ENCODE data around the gene ATP2A2. TPM values are rescaled to one million over a fixed set of nuclear protein-coding genes. Genes with fewer than 3 reads are reported as not detected.

ATP2A2 gene
- total and polyA plus RNA-seq, 2 of the 8 experiments (the other 6 are each of a cell fraction or from before 2014, with no cell fraction given): 86.1 to 271 TPM

DNA sequence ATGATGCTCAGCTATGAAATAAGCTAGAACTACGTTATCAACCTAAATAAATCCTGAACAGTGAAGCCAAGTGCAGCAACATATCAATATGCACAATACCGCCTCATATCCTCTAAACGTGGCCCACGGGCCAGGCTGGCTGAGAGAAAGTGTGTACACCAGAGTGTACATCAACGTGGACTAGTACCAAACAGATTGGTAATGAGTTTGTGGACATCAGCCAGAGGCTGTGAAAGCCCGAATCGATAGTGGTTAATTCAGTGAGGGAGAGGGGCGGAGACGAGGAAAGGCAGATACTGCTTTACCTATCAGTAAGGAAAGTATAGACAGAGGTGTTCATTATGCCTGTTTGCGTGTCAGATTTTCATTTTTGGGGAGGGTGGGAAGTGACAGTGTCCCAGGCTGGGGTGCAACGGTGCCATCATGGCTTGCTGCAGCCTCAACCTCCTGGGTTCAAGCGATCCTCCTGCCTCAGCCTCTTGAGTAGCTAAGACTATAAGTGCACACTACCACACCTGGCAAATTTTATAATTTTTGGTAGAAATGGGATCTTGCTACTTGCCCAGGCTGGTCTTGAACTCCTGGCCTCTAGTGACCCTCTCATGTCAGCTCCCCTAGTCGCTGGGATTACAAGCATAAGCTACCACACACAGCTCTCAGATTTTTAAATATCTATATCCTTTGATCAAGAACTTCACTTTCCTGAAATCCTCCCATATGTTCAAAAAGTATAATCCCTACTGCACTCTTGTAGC lies 72.3 kb downstream of the ATP2A2 start:
- Histone ChIP-seq H3K56ac (replicated peaks; ENCODE audit: insufficient read length, low read depth, low read length) (no peak overlapping the region), H3K18ac (ENCODE audit: extremely low read depth, low read length) (no peak overlapping the region), H3K23me2 (ENCODE audit: low read depth, low read length) (no peaks in the 10 kb centered on the region), H4K20me1 (replicated peaks in 1 of 2; ENCODE audit: control insufficient read depth in 1 of 2, insufficient read depth in 2 of 2, low read length in 2 of 2) (peaks cover 0 to 4% of the 10 kb centered on the region in 2 experiments), H3K14ac (ENCODE audit: insufficient read length) (no peak overlapping the region), H2BK120ac (replicated peaks; ENCODE audit: low read depth, low read length) (no peak overlapping the region), H3K23ac (ENCODE audit: insufficient read length) (no peak overlapping the region), H3K4ac (replicated peaks; ENCODE audit: insufficient read length, low read depth, low read length) (no peak overlapping the region), H4K8ac (ENCODE audit: extremely low read depth, insufficient read depth, low read length) (no peak overlapping the region), H3K4me2 (ENCODE audit: insufficient read depth in 1 of 2, low read depth in 2 of 2, low read length in 2 of 2) (no peak overlapping the region), H3K79me1 (ENCODE audit: low read depth, low read length) (no peaks in the 10 kb centered on the region), H3K9ac (replicated peaks in 1 of 4; ENCODE audit: extremely low read depth in 1 of 4, low read depth in 3 of 4, low read length in 3 of 4) (no peak overlapping the region; a peak in 1 of 7 replicates), H2AFZ (ENCODE audit: low read length) (no peak overlapping the region), H2AK5ac (ENCODE audit: low read depth, low read length) (no peak overlapping the region), H3K4me3 (ENCODE audit: extremely low read depth in 1 of 4, insufficient read depth in 2 of 4, low read depth in 3 of 4, low read length in 4 of 4) (no peak overlapping the region), H2BK5ac (ENCODE audit: low read depth, low read length) (no peak overlapping the region), H3K27ac (ENCODE audit: low read depth, low read length) (no peak overlapping the region), H2BK20ac (ENCODE audit: low read length) (no peak overlapping the region), H3K36me3 (ENCODE audit: control insufficient read depth in 2 of 4, insufficient read depth in 4 of 4, low read length in 3 of 4) (peaks cover 2 to 14% (median 3%) of the 10 kb centered on the region in 4 experiments; a peak in 6 of 8 replicates), H4K91ac (replicated peaks; ENCODE audit: insufficient read length, low read length) (no peak overlapping the region), H3K27me3 (replicated peaks in 1 of 4; ENCODE audit: control insufficient read depth in 3 of 4, extremely low read depth in 1 of 4, insufficient read depth in 3 of 4, low read length in 3 of 4) (no peaks in the 10 kb centered on the region), H3K79me2 (ENCODE audit: control insufficient read depth in 1 of 2, insufficient read depth in 2 of 2, low read length in 2 of 2) (no peaks in the 10 kb centered on the region), H3K9me3 (ENCODE audit: insufficient read depth in 2 of 2, low read depth in 1 of 2, low read length in 1 of 2) (no peaks in the 10 kb centered on the region), H4K5ac (ENCODE audit: insufficient read length, low read depth, low read length) (no peak overlapping the region), H3K4me1 (replicated peaks in 1 of 4; ENCODE audit: control insufficient read depth in 3 of 4, insufficient read depth in 4 of 4, low read length in 3 of 4) (no peaks in the 10 kb centered on the region), H2BK15ac (ENCODE audit: low read length) (no peak overlapping the region), H2BK12ac (ENCODE audit: low read depth, low read length) (no peak overlapping the region)
- FAIRE-seq (no peak), DNase-seq (ENCODE audit: low read depth in 1 of 2, low spot score in 2 of 2) (no peak)
- POLR2A ChIA-PET (ENCODE audit: partially characterized antibody): interaction anchor here (0.7 to 8.1 kb wide), 12 partner anchors 8 to 261 kb away, joined by 3 to 48 read pairs (median 5); partner anchors contain the start of genes ANAPC7 and TCTN1
- 92% methylated on average over 13 of the region's 13 CpGs; no CpG with 5 or more reads in 1 of the 2 experiments for WGBS, 2 experiments (ENCODE audit: extremely low coverage in 1 of 2, insufficient coverage in 1 of 2, insufficient read length in 1 of 2, insufficient replicate concordance in 2 of 2, low coverage in 1 of 2, low lambda C conversion rate in 2 of 2, missing lambda C conversion rate in 1 of 2)
- CTCF ChIA-PET (ENCODE audit: partially characterized antibody): interaction anchor here (0.7 to 2.3 kb wide), 11 partner anchors 12 to 252 kb away, joined by 3 to 10 read pairs (median 4); no protein-coding TSS in a partner anchor
- TF ChIP-seq POLR2AphosphoS5 (IDR thresholded peaks at IDR 0.05; ENCODE audit: low read depth, low read length) (no peak), RXRA (IDR thresholded peaks at IDR 0.05; ENCODE audit: insufficient read depth, low read depth, low read length) (no peak), POU5F1 (IDR thresholded peaks at IDR 0.05; ENCODE audit: low read depth, low read length) (no peak), EP300 (IDR thresholded peaks at IDR 0.05; ENCODE audit: borderline replicate concordance in 1 of 2, low read depth in 2 of 2, low read length in 2 of 2) (no peak), RAD21 (IDR thresholded peaks at IDR 0.05 in 1 of 2, conservative IDR thresholded peaks at IDR 0.05 in 1 of 2; ENCODE audit: low read depth in 2 of 2, low read length in 2 of 2) (no peak), JUN (IDR thresholded peaks at IDR 0.05; ENCODE audit: low read depth, low read length) (no peak), NANOG (IDR thresholded peaks at IDR 0.05; ENCODE audit: insufficient read depth, low read depth, low read length, poor library complexity, severe bottlenecking) (no peak), KDM4A (IDR thresholded peaks at IDR 0.05; ENCODE audit: low read depth, low read length, severe bottlenecking) (no peak), SRF (IDR thresholded peaks at IDR 0.05; ENCODE audit: low read depth, low read length) (no peak), KDM1A (IDR thresholded peaks at IDR 0.05; ENCODE audit: borderline replicate concordance, low read length) (no peak)
- TF ChIP-seq, protein P1, sequence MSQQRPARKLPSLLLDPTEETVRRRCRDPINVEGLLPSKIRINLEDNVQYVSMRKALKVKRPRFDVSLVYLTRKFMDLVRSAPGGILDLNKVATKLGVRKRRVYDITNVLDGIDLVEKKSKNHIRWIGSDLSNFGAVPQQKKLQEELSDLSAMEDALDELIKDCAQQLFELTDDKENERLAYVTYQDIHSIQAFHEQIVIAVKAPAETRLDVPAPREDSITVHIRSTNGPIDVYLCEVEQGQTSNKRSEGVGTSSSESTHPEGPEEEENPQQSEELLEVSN (IDR thresholded peaks at IDR 0.05): no peak
